ENCODE measurements around the gene THEM5. TPM values are rescaled to one million over a fixed set of nuclear protein-coding genes. Genes with fewer than 3 reads are reported as not detected.

Gene THEM5
- total and polyA plus RNA-seq, 10 of the 15 experiments (the other 5 are each of a cell fraction or from before 2014, with no cell fraction given), result 0.16 TPM; not detected in 9

GRCh38 chr1:151858030-151858746, 4.7 kb upstream of the THEM5 start:
- RAD21 ChIA-PET (ENCODE audit: unreplicated experiment), result interaction anchor here (0.6 to 2.7 kb wide), 7 partner anchors 12 to 453 kb away, joined by 3 to 10 read pairs (median 4); partner anchors contain the start of genes C2CD4D and MRPL9
- in situ Hi-C loops (cut with MboI) (no loop called here), intact Hi-C loops (cut with micrococcal nuclease; ENCODE audit: unreplicated experiment) (no loop called here)
- Histone ChIP-seq H3K4me2 (ENCODE audit: control insufficient read depth, insufficient read depth) (no peak overlapping the region), H3K79me2 (ENCODE audit: control insufficient read depth, insufficient read depth, low read length) (no peaks in the 10 kb centered on the region), H4K20me1 (ENCODE audit: control insufficient read depth, insufficient read depth) (no peaks in the 10 kb centered on the region), H3K4me3 (no peak overlapping the region), H3K27ac (ENCODE audit: control insufficient read depth, insufficient read depth) (no peak overlapping the region), H3K9ac (ENCODE audit: control insufficient read depth, insufficient read depth, low read length) (no peak overlapping the region), H3K36me3 (ENCODE audit: control insufficient read depth in 2 of 2, insufficient read depth in 2 of 2, low read length in 1 of 2) (no peaks in the 10 kb centered on the region), H3K27me3 (replicated peaks in 1 of 2; ENCODE audit: control insufficient read depth in 2 of 2, insufficient read depth in 2 of 2, low read length in 1 of 2) (peaks cover 0 to 4% of the 10 kb centered on the region in 2 experiments; a peak in 2 of 4 replicates), H3K9me3 (replicated peaks; ENCODE audit: control insufficient read depth, insufficient read depth, low read length) (no peaks in the 10 kb centered on the region), H2AFZ (ENCODE audit: control insufficient read depth, low read depth, low read length) (no peak overlapping the region), H3K4me1 (ENCODE audit: control insufficient read depth, insufficient read depth, low read length) (peaks cover 9% of the 10 kb centered on the region)
- FAIRE-seq, result no peak
- BruUV-seq (replicated peaks), result no TSS peak
- 29% methylated on average over 3 of the region's 3 CpGs for WGBS (ENCODE audit: insufficient coverage, insufficient replicate concordance, low lambda C conversion rate, missing lambda C conversion rate)
- no peak for ATAC-seq
- SMC1A ChIA-PET (ENCODE audit: uncharacterized antibody, unreplicated experiment), result interaction anchor here (0.8 to 2.3 kb wide), 5 partner anchors 10 to 142 kb away, joined by 3 to 6 read pairs (median 5); partner anchors contain the start of gene C2CD4D
- CTCF ChIA-PET, result interaction anchor here (0.6 to 2.8 kb wide), 8 partner anchors 10 to 314 kb away, joined by 3 to 6 read pairs (median 4); partner anchors contain the start of gene THEM4
- TF ChIP-seq SPI1 (IDR thresholded peaks at IDR 0.05; ENCODE audit: borderline replicate concordance, insufficient read depth, low read depth, low read length), result peak; percentile 49; the same call in 1 of the 2 replicates
- no peak for TF ChIP-seq ASH2L (IDR thresholded peaks at IDR 0.05; ENCODE audit: borderline replicate concordance, low read depth)
- TF ChIP-seq ETV6 (conservative IDR thresholded peaks at IDR 0.05 in 1 of 2, IDR thresholded peaks at IDR 0.05 in 1 of 2; ENCODE audit: borderline replicate concordance in 1 of 2, low read depth in 1 of 2), result no peak
- no peak for TF ChIP-seq NRF1 (conservative IDR thresholded peaks at IDR 0.05; ENCODE audit: low read depth, low read length)
- POLR2A ChIA-PET, result interaction anchor here (1.4 to 1.6 kb wide), 2 partner anchors 18 to 21 kb away, joined by 4 to 8 read pairs; partner anchors contain the start of gene C2CD4D
- DNase-seq (ENCODE audit: low read depth, low spot score), result no peak

- Histone ChIP-seq H4K20me1 (ENCODE audit: control insufficient read depth, insufficient read depth) (no peaks in the 10 kb centered on the region), H3K27ac (ENCODE audit: control insufficient read depth, insufficient read depth) (no peak overlapping the region), H3K36me3 (ENCODE audit: control insufficient read depth in 2 of 2, insufficient read depth in 2 of 2, low read length in 1 of 2) (no peaks in the 10 kb centered on the region), H3K27me3 (replicated peaks in 1 of 2; ENCODE audit: control insufficient read depth in 2 of 2, insufficient read depth in 2 of 2, low read length in 1 of 2) (peaks cover 0 to 3% of the 10 kb centered on the region in 2 experiments; a peak in 1 of 4 replicates), H3K4me3 (no peak overlapping the region), H3K4me2 (ENCODE audit: control insufficient read depth, insufficient read depth) (no peak overlapping the region), H3K9me3 (replicated peaks; ENCODE audit: control insufficient read depth, insufficient read depth, low read length) (no peaks in the 10 kb centered on the region), H3K4me1 (ENCODE audit: control insufficient read depth, insufficient read depth, low read length) (peaks cover 9% of the 10 kb centered on the region), H3K79me2 (ENCODE audit: control insufficient read depth, insufficient read depth, low read length) (no peaks in the 10 kb centered on the region), H2AFZ (ENCODE audit: control insufficient read depth, low read depth, low read length) (no peak overlapping the region), H3K9ac (ENCODE audit: control insufficient read depth, insufficient read depth, low read length) (no peak overlapping the region)
- intact Hi-C loops (cut with micrococcal nuclease; ENCODE audit: unreplicated experiment) (no loop called here), in situ Hi-C loops (cut with MboI) (no loop called here)
- ChIA-PET POLR2A (interaction anchor here (0.9 kb wide), 1 partner anchor 13 kb away, joined by 3 read pairs; no protein-coding TSS in a partner anchor), RAD21 (ENCODE audit: unreplicated experiment) (no interaction called here), CTCF (no interaction called here), SMC1A (ENCODE audit: uncharacterized antibody, unreplicated experiment) (no interaction called here)
- DNase-seq (ENCODE audit: low read depth, low spot score) (no peak), FAIRE-seq (no peak), ATAC-seq (no peak)
- WGBS (ENCODE audit: insufficient coverage, insufficient replicate concordance, low lambda C conversion rate, missing lambda C conversion rate), result 46% methylated on average over 4 of the region's 4 CpGs
- BruUV-seq (replicated peaks), result no TSS peak
- TF ChIP-seq SMAD5 (IDR thresholded peaks at IDR 0.05; ENCODE audit: low read depth) (no peak), IRF4 (IDR thresholded peaks at IDR 0.05; ENCODE audit: low read depth, low read length) (no peak), ZNF274 (IDR thresholded peaks at IDR 0.05; ENCODE audit: insufficient read depth, insufficient read length) (no peak), PAX5 (IDR thresholded peaks at IDR 0.05; ENCODE audit: borderline replicate concordance, low read depth, low read length) (no peak), FOXM1 (IDR thresholded peaks at IDR 0.05; ENCODE audit: low read depth, low read length) (no peak), CEBPZ (IDR thresholded peaks at IDR 0.05; ENCODE audit: low read depth, low read length) (no peak), MXI1 (IDR thresholded peaks at IDR 0.05; ENCODE audit: low read depth, low read length) (no peak)
These were observed 2.4 kb upstream of the THEM5 start for GRCh38 chr1:151855933-151856332.

All from GM12878 (cell line).